ENCODE data around the gene PRKG1.

GRCh38 chr10:51886438-51887068 is 812.3 kb downstream of the PRKG1 start:
- TF ChIP-seq CTCF (IDR thresholded peaks at IDR 0.05; ENCODE audit: low read depth, low read length, poor library complexity, severe bottlenecking) = no peak
- TF ChIP-seq EZH2phosphoT487 (IDR thresholded peaks at IDR 0.05; ENCODE audit: borderline replicate concordance, low read length) = no peak
